Trophoblast cell (in vitro differentiated cells and primary cell): Measurements from ENCODE around the gene MAMDC2.

Experiments used
- DNase-seq, 2 donors: peaks; one replicate each; pipeline ENCODE4 v3.0.0-alpha.2; 2016
- H2AFZ ChIP-seq: 2 replicates; pipeline ENCODE4 v1.6.1; 2013; ENCODE audit warnings: low read length, moderate library complexity, mild to moderate bottlenecking; ENCODE audit not compliant: insufficient read depth, poor library complexity
- H2AK5ac ChIP-seq: 2 replicates; pipeline ENCODE4 v1.6.1; 2013; ENCODE audit warnings: mild to moderate bottlenecking, low read length
- H2BK120ac ChIP-seq: 2 replicates; pipeline ENCODE4 v1.6.1; 2013; ENCODE audit warnings: low read length, mild to moderate bottlenecking, moderate library complexity; ENCODE audit not compliant: insufficient read depth, poor library complexity
- H2BK12ac ChIP-seq: 2 replicates; pipeline ENCODE4 v1.6.1; 2013; ENCODE audit warnings: mild to moderate bottlenecking, low read length, moderate library complexity
- H2BK5ac ChIP-seq: 2 replicates; pipeline ENCODE4 v1.6.1; 2013; ENCODE audit warnings: low read length, low read depth, moderate library complexity, mild to moderate bottlenecking; ENCODE audit not compliant: poor library complexity
- H3K14ac ChIP-seq: 2 replicates; pipeline ENCODE4 v1.6.1; 2013; ENCODE audit warnings: mild to moderate bottlenecking, low read length
- H3K18ac ChIP-seq: 2 replicates; pipeline ENCODE4 v1.6.1; 2013; ENCODE audit warnings: mild to moderate bottlenecking, low read length
- H3K23ac ChIP-seq: 2 replicates; pipeline ENCODE4 v1.6.1; 2013; ENCODE audit warnings: low read length
- H3K27ac ChIP-seq: 2 replicates; pipeline ENCODE4 v1.5.1; 2013; ENCODE audit warnings: low read depth, mild to moderate bottlenecking, inconsistent platforms, low read length, moderate library complexity
- H3K27me3 ChIP-seq: 2 replicates; pipeline ENCODE4 v1.6.1; 2013; ENCODE audit warnings: inconsistent platforms, mild to moderate bottlenecking, low read length, moderate library complexity; ENCODE audit not compliant: insufficient read depth
- H3K36me3 ChIP-seq, 2 experiments: 1 replicate in 1 of 2; 2 replicates in 1 of 2; pipeline ENCODE4 v1.6.1; 2013; ENCODE audit warnings: low read length in 2 of 2, mild to moderate bottlenecking in 2 of 2, moderate library complexity in 1 of 2; ENCODE audit not compliant: insufficient read depth in 2 of 2, control insufficient read depth in 1 of 2
- H3K4ac ChIP-seq: 2 replicates; pipeline ENCODE4 v1.6.1; 2013; ENCODE audit warnings: low read depth, mild to moderate bottlenecking, low read length, moderate library complexity
- H3K4me1 ChIP-seq, 2 experiments: 1 replicate in 1 of 2; 2 replicates in 1 of 2; pipeline ENCODE4 v1.6.1; 2013; ENCODE audit warnings: low read length in 2 of 2, mild to moderate bottlenecking in 2 of 2, moderate library complexity in 1 of 2; ENCODE audit not compliant: insufficient read depth in 2 of 2, control insufficient read depth in 1 of 2
- H3K4me2 ChIP-seq: 2 replicates; pipeline ENCODE4 v1.6.1; 2013; ENCODE audit warnings: inconsistent platforms, mild to moderate bottlenecking, low read length, moderate library complexity
- H3K4me3 ChIP-seq: 2 replicates; pipeline ENCODE4 v1.5.1; 2013; ENCODE audit warnings: mild to moderate bottlenecking, low read depth, low read length, inconsistent platforms
- H3K79me1 ChIP-seq: one replicate; pipeline ENCODE4 v1.6.1; 2013; ENCODE audit warnings: low read length
- H3K79me2 ChIP-seq: 2 replicates; pipeline ENCODE4 v1.6.1; 2013; ENCODE audit warnings: low read length, mild to moderate bottlenecking; ENCODE audit not compliant: control insufficient read depth, insufficient read depth, poor library complexity
- H3K9ac ChIP-seq: 2 replicates; pipeline ENCODE4 v1.6.1; 2013; ENCODE audit warnings: mild to moderate bottlenecking, low read length
- H3K9me3 ChIP-seq: 2 replicates; pipeline ENCODE4 v1.6.1; 2013; ENCODE audit warnings: low read depth, mild to moderate bottlenecking, control low read depth, inconsistent platforms, low read length; ENCODE audit not compliant: insufficient read depth
- H4K12ac ChIP-seq: 2 replicates; pipeline ENCODE4 v1.6.1; 2013; ENCODE audit warnings: low read depth, mild to moderate bottlenecking, low read length, moderate library complexity
- H4K8ac ChIP-seq: 2 replicates; pipeline ENCODE4 v1.6.1; 2013; ENCODE audit warnings: low read depth, mild to moderate bottlenecking, low read length, moderate library complexity
- H4K91ac ChIP-seq: one replicate; pipeline ENCODE4 v1.6.1; 2013; ENCODE audit warnings: low read depth, mild to moderate bottlenecking, low read length, moderate library complexity
- WGBS: extraction: QIAGEN DNeasy Blood & Tissue Kit; methylation state at CpG from one replicate; pipeline ENCODE4 v1.1.7; 2013; ENCODE audit warnings: missing lambda C conversion rate; ENCODE audit not compliant: insufficient read length, insufficient coverage; ENCODE audit errors: extremely low coverage; 5-methylcytosine and 5-hydroxymethylcytosine counted together

The MAMDC2 gene

DNA sequence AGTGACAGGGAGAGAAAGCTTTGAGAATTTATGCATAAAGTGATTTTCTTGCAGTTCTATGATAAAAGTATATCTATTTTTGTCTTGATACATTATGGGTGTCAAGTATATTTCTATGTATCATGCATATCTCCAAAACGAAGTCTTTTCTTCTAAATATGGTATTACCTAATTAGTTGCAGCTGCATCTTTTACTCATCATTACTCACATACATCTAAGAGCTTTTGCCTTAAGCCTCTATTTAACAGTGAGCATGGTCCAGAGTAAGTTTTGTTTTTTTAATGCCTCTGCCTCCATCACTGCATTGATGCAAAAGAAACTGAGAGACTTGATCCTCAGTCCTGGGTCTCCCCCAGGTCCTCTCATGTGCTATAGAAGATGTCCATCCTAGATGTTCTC lies 175.1 kb downstream of the MAMDC2 start:
- H2BK5ac ChIP-seq, result no peak overlapping the region
- no peaks in the 10 kb centered on the region for H3K27me3 ChIP-seq
- no peak for DNase-seq
- no peak overlapping the region for H2BK12ac ChIP-seq
- peaks cover 1% of the 10 kb centered on the region for H3K9me3 ChIP-seq
- no peak overlapping the region for H4K12ac ChIP-seq
- H3K4me3 ChIP-seq, result no peak overlapping the region
- no peaks in the 10 kb centered on the region for H3K36me3 ChIP-seq
- WGBS, result no CpG with 5 or more reads among the region's 1 CpG
- H3K27ac ChIP-seq, result no peak overlapping the region
- H4K8ac ChIP-seq, result no peak overlapping the region
- no peak overlapping the region for H2AFZ ChIP-seq
- peaks cover 2% of the 10 kb centered on the region for H3K79me2 ChIP-seq
- H4K91ac ChIP-seq, result no peak overlapping the region
- no peak overlapping the region for H3K9ac ChIP-seq
- H3K23ac ChIP-seq, result no peak overlapping the region
- H2AK5ac ChIP-seq, result no peak overlapping the region
- peaks cover 1 to 2% of the 10 kb centered on the region in 2 experiments for H3K4me1 ChIP-seq
- no peak overlapping the region for H3K14ac ChIP-seq
- H3K79me1 ChIP-seq, result no peaks in the 10 kb centered on the region
- H2BK120ac ChIP-seq, result no peak overlapping the region
- no peak overlapping the region for H3K18ac ChIP-seq
- H3K4ac ChIP-seq, result no peak overlapping the region
- no peak overlapping the region for H3K4me2 ChIP-seq

DNA sequence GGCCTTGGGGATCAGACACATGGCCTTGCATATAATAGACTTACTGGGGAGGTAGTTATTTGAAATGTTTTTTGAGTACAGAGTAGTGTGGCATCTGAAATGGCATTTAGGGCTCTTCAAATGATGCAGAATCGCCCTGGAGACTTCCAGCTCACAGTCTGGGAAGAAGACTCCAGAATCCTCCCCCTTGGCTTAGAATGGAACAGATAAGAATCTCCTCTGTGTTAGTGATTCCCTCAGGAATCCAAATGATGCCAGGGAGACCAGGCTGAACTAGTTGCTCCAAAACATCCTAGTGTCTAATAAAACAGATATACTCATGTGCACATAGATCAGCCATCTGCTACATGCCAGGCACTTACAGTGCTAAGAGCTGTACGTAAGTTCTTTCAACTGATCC lies 176.6 kb downstream of the MAMDC2 start:
- H3K4me1 ChIP-seq, result peaks cover 0 to 2% of the 10 kb centered on the region in 2 experiments
- no peak overlapping the region for H3K14ac ChIP-seq
- H3K27me3 ChIP-seq, result no peaks in the 10 kb centered on the region
- H4K12ac ChIP-seq, result no peak overlapping the region
- no peak overlapping the region for H3K27ac ChIP-seq
- H4K8ac ChIP-seq, result no peak overlapping the region
- no peak overlapping the region for H3K4me3 ChIP-seq
- whole genome bisulfite sequencing, result no CpG with 5 or more reads among the region's 2 CpGs
- no peak overlapping the region for H2AK5ac ChIP-seq
- peaks cover 1% of the 10 kb centered on the region for H3K9me3 ChIP-seq
- H2BK5ac ChIP-seq, result no peak overlapping the region
- H3K79me1 ChIP-seq, result no peaks in the 10 kb centered on the region
- no peak overlapping the region for H3K4ac ChIP-seq
- peaks cover 2% of the 10 kb centered on the region for H3K79me2 ChIP-seq
- no peak overlapping the region for H3K18ac ChIP-seq
- no peak overlapping the region for H2AFZ ChIP-seq
- DNase-seq, result peak in 1 of 2 donors; percentile 9
- H4K91ac ChIP-seq, result no peak overlapping the region
- no peak overlapping the region for H3K23ac ChIP-seq
- no peaks in the 10 kb centered on the region for H3K36me3 ChIP-seq
- H2BK120ac ChIP-seq, result no peak overlapping the region
- no peak overlapping the region for H2BK12ac ChIP-seq
- H3K4me2 ChIP-seq, result no peak overlapping the region
- no peak overlapping the region for H3K9ac ChIP-seq

DNA sequence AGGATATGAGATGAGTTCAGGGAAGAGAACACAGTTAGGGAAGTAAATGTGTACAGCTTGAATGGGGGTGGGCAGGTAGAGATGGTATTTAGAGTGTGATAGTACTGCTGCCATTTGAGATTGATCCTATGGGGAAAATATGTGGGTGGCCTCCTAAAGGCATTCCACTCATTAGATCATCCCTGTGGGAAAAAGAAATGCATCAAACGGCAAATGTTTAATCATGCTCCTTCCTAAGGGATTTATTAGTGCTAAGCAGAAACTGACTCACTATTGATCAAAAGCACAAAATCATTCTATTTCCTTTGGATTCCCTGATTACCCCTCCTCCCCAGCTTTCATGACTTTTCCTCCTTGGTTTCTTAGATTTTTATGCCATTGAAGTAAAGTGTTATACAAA lies 178.7 kb downstream of the MAMDC2 start:
- DNase-seq, result no peak
- no CpG with 5 or more reads among the region's 1 CpG for WGBS
- H2BK120ac ChIP-seq, result no peak overlapping the region

DNA sequence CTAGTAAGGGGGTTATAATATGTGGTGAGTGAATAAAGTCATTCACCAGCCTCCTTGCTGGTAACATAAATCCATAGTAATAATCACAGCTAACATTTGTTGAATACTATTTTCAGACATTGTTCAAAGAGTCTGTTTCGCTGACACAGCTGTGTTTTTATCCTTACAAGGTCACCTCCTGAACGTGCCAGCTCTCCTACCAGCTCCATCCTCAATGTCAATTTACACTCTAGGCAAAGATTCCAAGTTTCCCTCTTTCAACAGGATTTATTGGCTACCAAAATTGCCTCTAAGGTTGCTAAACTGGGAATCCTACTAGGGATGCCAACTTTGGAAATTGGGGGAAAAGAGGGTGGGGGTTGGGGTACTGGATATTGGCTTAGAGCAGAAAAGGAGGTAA lies 184.5 kb downstream of the MAMDC2 start:
- DNase-seq, result no peak
- Histone ChIP-seq H3K27ac (no peak overlapping the region), H2AFZ (no peak overlapping the region), H2BK120ac (no peak overlapping the region), H2BK12ac (no peak overlapping the region), H3K9ac (no peak overlapping the region), H3K4me2 (no peak overlapping the region), H3K36me3 (no peaks in the 10 kb centered on the region), H3K9me3 (no peaks in the 10 kb centered on the region), H2BK5ac (no peak overlapping the region), H3K4me1 (no peaks in the 10 kb centered on the region), H4K8ac (no peak overlapping the region), H3K14ac (no peak overlapping the region), H4K12ac (no peak overlapping the region), H4K91ac (no peak overlapping the region), H3K18ac (no peak overlapping the region), H3K4me3 (no peak overlapping the region), H3K23ac (no peak overlapping the region), H3K79me1 (no peaks in the 10 kb centered on the region), H3K79me2 (no peaks in the 10 kb centered on the region), H3K4ac (no peak overlapping the region), H3K27me3 (no peaks in the 10 kb centered on the region), H2AK5ac (no peak overlapping the region)
- no CpG with 5 or more reads among the region's 2 CpGs for WGBS

More for the DNA sequence above, 178.7 kb downstream of the MAMDC2 start:
- Histone ChIP-seq H3K4me3 (no peak overlapping the region), H3K27ac (no peak overlapping the region), H3K4me1 (no peaks in the 10 kb centered on the region), H2AFZ (no peak overlapping the region), H2AK5ac (no peak overlapping the region), H3K27me3 (no peaks in the 10 kb centered on the region), H3K9ac (no peak overlapping the region), H3K23ac (no peak overlapping the region), H4K8ac (no peak overlapping the region), H3K4me2 (no peak overlapping the region), H4K91ac (no peak overlapping the region), H2BK5ac (no peak overlapping the region), H3K14ac (no peak overlapping the region), H3K4ac (no peak overlapping the region), H3K18ac (no peak overlapping the region), H3K79me2 (peaks cover 2% of the 10 kb centered on the region), H3K9me3 (peaks cover 1% of the 10 kb centered on the region), H3K36me3 (no peaks in the 10 kb centered on the region), H2BK12ac (no peak overlapping the region), H4K12ac (no peak overlapping the region), H3K79me1 (no peaks in the 10 kb centered on the region)
